Measurements from ENCODE around the gene MBNL2.

MBNL2 gene

DNA sequence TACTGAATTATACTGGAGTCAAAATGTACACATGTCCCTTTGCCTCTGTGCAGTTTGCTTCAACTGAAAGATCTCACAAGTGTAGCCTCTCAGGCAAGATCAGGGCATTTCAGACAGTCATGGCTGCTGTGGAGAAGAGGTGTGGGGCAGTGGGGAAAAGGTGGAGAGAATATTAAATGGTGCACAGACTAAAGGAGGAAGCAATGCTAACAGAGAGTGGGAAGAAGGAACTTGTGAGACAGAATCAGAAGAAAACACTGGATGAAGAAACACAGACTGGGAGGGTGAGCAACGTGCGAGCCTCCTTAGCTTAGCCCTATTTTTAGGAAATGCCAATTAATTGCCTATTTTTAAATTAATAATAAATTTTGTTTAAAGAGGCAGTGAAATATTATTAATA lies 162.2 kb downstream of the MBNL2 start:
- TF ChIP-seq, protein P1, sequence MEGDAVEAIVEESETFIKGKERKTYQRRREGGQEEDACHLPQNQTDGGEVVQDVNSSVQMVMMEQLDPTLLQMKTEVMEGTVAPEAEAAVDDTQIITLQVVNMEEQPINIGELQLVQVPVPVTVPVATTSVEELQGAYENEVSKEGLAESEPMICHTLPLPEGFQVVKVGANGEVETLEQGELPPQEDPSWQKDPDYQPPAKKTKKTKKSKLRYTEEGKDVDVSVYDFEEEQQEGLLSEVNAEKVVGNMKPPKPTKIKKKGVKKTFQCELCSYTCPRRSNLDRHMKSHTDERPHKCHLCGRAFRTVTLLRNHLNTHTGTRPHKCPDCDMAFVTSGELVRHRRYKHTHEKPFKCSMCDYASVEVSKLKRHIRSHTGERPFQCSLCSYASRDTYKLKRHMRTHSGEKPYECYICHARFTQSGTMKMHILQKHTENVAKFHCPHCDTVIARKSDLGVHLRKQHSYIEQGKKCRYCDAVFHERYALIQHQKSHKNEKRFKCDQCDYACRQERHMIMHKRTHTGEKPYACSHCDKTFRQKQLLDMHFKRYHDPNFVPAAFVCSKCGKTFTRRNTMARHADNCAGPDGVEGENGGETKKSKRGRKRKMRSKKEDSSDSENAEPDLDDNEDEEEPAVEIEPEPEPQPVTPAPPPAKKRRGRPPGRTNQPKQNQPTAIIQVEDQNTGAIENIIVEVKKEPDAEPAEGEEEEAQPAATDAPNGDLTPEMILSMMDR (conservative IDR thresholded peaks at IDR 0.05; ENCODE audit: control insufficient read depth, insufficient read depth, low read depth, low read length) = no peak
- no peak overlapping the region for H3K4me3 ChIP-seq (ENCODE audit: control insufficient read depth, low read depth, low read length)
- no peak for DNase-seq (ENCODE audit: low read depth)

DNA sequence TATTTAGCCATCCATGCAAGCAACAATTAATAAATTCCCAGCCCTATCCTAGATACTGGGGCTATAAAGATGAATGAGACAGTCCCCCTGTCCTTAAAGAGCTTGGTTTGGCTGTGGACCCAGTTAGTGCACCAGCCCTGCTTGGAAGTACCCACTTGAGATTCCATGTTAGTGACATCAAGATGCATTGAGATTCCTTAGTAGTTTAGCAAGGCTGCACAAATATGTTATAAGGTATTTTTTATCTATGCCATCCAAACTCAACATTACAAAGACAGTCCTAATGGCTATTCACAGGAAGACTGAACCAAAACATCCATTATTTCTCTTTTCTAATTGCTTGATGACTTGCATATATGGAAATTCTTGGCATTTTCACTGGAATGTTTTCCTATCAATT lies 163.0 kb downstream of the MBNL2 start:
- no peak overlapping the region for H3K4me3 ChIP-seq (ENCODE audit: control insufficient read depth, low read depth, low read length)
- DNase-seq (ENCODE audit: low read depth) = no peak
- TF ChIP-seq, protein P1 (conservative IDR thresholded peaks at IDR 0.05; ENCODE audit: control insufficient read depth, insufficient read depth, low read depth, low read length) = no peak

DNA sequence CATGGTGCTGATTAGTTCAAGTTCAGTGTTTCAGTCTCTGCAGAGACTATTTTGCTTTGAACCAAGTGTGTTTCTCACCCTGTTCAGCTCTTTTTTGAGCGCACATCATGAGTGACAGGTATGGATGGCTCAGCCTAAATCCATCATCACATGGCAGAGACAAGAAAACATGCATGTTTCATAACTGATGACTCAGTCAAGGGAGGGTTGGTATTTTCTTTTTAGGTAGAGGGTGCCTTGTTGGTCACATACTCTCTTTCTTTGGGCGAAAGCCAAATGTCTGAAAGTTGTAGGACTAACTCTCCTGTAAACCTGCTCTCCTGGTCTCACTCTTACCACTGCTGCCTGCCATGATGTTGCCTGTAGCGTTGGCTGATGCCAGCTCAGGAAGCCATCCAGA lies 163.7 kb downstream of the MBNL2 start:
- H3K4me3 ChIP-seq (ENCODE audit: control insufficient read depth, low read depth, low read length) = no peak overlapping the region
- TF ChIP-seq, protein P1 (conservative IDR thresholded peaks at IDR 0.05; ENCODE audit: control insufficient read depth, insufficient read depth, low read depth, low read length) = no peak
- DNase-seq (ENCODE audit: low read depth) = no peak

DNA sequence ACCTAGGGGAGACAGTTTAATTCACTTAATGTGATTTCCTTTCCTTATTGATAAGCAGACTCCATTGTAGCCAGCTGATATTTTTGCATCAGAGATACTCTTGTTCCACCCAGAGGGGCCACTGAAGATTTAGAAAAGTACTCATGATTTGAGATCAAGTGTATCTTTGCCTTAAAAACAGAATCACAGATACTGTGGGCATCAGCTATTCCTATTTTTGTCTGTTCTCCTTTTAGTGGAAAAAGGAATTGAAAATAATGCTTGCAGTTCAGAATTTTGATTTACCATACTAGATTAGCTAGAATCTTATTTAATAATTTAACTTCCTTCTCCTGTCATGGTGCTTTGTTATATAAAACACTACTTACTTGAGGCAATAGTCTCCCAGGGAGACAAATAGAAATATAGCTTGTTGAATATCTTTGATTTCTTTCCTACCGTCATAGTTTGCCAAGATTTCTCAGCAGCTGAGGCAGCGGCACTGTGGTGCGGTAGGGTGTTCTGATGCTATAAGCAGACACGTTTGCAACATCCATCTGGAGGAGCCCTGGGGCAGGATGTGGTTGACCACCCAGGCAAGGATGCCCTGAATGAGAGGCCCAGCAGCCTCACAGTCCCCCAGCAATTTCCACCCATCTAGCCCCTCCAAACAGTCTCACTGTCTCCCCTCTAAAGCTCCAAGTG lies 164.8 kb downstream of the MBNL2 start:
- TF ChIP-seq, protein P1 (conservative IDR thresholded peaks at IDR 0.05; ENCODE audit: control insufficient read depth, insufficient read depth, low read depth, low read length) = no peak
- DNase-seq (ENCODE audit: low read depth) = no peak
- H3K4me3 ChIP-seq (ENCODE audit: control insufficient read depth, low read depth, low read length) = no peak overlapping the region

DNA sequence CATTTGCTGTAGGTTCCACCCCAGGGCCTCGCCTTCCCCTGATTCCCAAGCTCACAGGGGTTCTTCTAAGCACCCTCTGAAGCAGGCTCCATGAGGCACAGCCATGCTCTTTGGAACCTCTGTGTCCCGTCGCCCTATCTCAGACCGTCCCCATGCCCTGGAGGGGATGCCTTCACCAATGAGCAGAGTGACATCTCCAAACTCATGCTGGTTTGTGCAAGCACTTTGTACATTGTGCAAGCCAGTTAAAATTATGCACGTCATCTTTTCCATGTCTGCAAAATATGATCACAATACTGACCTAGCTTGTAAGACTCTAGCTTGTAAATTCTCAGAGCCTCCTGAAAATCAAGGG lies 165.3 kb downstream of the MBNL2 start:
- no peak overlapping the region for H3K4me3 ChIP-seq (ENCODE audit: control insufficient read depth, low read depth, low read length)
- DNase-seq (ENCODE audit: low read depth) = no peak
- TF ChIP-seq, protein P1 (conservative IDR thresholded peaks at IDR 0.05; ENCODE audit: control insufficient read depth, insufficient read depth, low read depth, low read length) = no peak

DNA sequence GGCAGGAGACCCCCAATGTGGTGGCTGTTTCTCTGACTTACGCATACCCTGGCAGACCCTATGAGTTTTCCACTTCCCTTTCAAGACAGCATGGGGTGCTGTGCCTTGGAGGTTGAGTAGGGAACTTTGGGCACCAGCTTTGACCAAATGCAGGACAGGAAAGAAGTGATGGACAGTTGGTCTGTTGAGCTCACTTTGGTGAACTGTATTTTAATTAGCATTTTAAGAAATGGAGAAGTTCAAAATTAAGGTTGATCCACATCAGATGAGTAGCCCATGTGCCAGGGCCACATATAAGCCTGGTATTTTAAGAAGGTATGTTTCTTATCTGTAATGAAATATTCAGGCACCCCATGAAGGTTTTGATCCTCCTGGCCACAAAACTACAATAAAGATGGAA lies 165.8 kb downstream of the MBNL2 start:
- TF ChIP-seq, protein P1 (conservative IDR thresholded peaks at IDR 0.05; ENCODE audit: control insufficient read depth, insufficient read depth, low read depth, low read length) = no peak
- DNase-seq (ENCODE audit: low read depth) = no peak
- H3K4me3 ChIP-seq (ENCODE audit: control insufficient read depth, low read depth, low read length) = no peak overlapping the region

DNA sequence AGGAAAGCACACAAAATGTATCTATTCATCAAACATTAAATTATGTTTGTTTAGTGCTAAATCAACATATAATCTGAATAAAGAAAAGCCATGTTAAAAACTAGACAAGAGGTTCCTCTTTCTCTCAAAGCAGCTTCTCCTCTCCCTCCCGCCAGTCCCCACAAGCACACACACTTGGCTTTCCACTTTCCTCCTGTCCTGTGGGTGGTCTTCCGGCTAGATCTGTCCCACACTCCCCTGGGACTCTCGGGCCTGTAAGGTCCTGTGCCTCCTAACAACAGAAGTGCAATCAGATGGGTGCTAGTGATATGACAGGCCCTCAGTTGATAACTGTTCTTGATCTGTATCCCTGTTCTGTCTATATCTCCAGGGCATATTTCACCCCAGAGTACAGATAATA lies 166.2 kb downstream of the MBNL2 start:
- no peak for DNase-seq (ENCODE audit: low read depth)
- no peak overlapping the region for H3K4me3 ChIP-seq (ENCODE audit: control insufficient read depth, low read depth, low read length)
- TF ChIP-seq, protein P1 (conservative IDR thresholded peaks at IDR 0.05; ENCODE audit: control insufficient read depth, insufficient read depth, low read depth, low read length) = no peak
